ENCODE data around the gene NR4A1. TPM values are rescaled to one million over a fixed set of nuclear protein-coding genes. Genes with fewer than 3 reads are reported as not detected.
A peak's percentile ranks its signal among the peaks of the same experiment; 100 is the strongest.

NR4A1 gene
- total and polyA plus RNA-seq, 4 donors: 45.1 to 77.9 (median 62.0) TPM

DNA sequence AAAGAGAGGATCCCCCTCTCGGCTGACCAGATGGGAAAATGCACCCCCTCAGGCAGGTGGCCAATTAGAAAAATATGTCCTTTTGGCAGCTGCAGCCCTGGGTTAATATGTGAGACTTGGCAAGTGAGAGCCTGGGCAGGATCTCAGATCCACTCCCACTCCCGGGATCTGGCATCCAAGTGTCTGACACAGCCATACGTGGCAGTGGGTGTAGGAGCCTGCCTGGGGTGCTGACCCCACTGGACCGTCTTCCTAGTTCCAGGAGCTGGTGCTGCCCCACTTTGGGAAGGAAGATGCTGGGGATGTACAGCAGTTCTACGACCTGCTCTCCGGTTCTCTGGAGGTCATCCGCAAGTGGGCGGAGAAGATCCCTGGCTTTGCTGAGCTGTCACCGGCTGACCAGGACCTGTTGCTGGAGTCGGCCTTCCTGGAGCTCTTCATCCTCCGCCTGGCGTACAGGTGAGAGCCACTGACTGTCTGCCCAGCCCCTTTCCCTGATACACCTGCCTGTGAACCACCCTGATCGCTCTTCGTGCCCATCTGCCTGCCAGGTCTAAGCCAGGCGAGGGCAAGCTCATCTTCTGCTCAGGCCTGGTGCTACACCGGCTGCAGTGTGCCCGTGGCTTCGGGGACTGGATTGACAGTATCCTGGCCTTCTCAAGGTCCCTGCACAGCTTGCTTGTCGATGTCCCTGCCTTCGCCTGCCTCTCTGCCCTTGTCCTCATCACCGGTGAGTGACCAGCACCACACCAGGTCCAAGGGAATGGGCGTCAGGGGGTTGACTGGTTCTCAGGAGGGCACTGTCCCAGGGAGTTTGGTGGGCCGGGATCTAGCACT lies 5.8 kb downstream of the NR4A1 start:
- H3K36me3 ChIP-seq (ENCODE audit: control insufficient read depth in 4 of 4, insufficient read depth in 4 of 4, low read length in 4 of 4): peaks cover 3 to 40% (median 11%) of the 10 kb centered on the region in 4 donors
- peaks cover 0 to 15% (median 5%) of the 10 kb centered on the region in 5 donors for H3K4me1 ChIP-seq (ENCODE audit: control insufficient read depth in 5 of 5, insufficient read depth in 5 of 5, low read length in 5 of 5)
- no peak for ATAC-seq (ENCODE audit: insufficient read depth, low FRiP score)

DNA sequence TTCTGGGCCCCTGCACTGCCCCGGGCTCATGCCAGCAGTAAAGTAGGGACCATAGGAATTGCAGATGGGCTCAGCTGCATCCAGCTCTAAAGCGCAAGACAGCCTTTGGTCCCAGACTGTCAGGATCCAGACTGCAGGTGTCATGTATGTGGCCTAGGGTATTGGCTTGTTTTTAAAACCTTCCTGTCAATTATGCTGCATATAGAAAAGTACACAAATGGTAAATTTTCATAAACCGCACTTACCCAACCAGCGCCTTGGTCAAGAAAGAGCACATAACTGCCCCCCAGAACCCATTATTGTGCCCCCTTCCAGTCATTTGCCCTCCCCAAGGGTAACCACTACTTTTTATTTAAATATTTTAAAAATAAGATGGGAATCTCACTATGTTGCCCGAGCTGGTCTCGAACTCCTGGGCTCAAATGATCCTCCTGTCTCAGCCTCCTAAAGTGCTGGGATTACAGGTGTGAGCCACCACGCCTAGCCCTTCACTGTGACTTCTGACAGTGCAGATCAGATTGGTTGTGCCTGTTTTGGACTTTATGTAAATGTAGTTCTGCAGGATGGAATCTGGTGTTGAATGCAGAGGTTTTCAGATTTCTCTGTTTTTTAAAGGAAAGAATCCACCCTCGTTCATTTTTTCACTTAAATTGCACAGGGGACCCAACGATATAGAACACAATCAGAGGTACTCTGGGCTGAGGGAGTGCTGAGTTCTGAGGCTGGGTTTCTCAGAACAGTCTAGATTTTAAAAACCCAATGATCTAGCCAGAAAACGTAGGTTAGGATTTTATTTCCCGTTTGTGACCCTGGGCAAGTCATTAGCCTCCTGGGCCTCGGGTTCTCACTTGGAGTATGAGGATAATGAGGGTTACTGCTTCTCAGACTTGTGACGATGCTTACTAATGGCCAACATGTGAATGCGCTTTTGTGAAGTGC lies 6.7 kb downstream of the NR4A1 start:
- Histone ChIP-seq H3K27me3 (ENCODE audit: control insufficient read depth in 3 of 3, insufficient read depth in 3 of 3, low read length in 2 of 3) (no peaks in the 10 kb centered on the region), H3K27ac (ENCODE audit: low read depth in 1 of 2, low read length in 1 of 2) (no peak overlapping the region), H3K9ac (ENCODE audit: insufficient read depth in 1 of 2, low read length in 2 of 2) (no peak overlapping the region), H3K9me3 (ENCODE audit: control insufficient read depth in 4 of 4, insufficient read depth in 3 of 4, low read length in 3 of 4) (peaks cover 0 to 2% (median 0%) of the 10 kb centered on the region in 4 donors), H3K4me3 (no peak overlapping the region), H3K4me1 (ENCODE audit: control insufficient read depth in 5 of 5, insufficient read depth in 5 of 5, low read length in 5 of 5) (peaks cover 0 to 12% (median 2%) of the 10 kb centered on the region in 5 donors), H3K36me3 (ENCODE audit: control insufficient read depth in 4 of 4, insufficient read depth in 4 of 4, low read length in 4 of 4) (peaks cover 3 to 40% (median 11%) of the 10 kb centered on the region in 4 donors)
- ATAC-seq (ENCODE audit: insufficient read depth, low FRiP score) (no peak), DNase-seq (no peak)
- TF ChIP-seq, protein P1, sequence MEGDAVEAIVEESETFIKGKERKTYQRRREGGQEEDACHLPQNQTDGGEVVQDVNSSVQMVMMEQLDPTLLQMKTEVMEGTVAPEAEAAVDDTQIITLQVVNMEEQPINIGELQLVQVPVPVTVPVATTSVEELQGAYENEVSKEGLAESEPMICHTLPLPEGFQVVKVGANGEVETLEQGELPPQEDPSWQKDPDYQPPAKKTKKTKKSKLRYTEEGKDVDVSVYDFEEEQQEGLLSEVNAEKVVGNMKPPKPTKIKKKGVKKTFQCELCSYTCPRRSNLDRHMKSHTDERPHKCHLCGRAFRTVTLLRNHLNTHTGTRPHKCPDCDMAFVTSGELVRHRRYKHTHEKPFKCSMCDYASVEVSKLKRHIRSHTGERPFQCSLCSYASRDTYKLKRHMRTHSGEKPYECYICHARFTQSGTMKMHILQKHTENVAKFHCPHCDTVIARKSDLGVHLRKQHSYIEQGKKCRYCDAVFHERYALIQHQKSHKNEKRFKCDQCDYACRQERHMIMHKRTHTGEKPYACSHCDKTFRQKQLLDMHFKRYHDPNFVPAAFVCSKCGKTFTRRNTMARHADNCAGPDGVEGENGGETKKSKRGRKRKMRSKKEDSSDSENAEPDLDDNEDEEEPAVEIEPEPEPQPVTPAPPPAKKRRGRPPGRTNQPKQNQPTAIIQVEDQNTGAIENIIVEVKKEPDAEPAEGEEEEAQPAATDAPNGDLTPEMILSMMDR (IDR thresholded peaks at IDR 0.05; ENCODE audit: control extremely low read depth, extremely low read depth): no peak
- 90 to 96% methylated on average over 14 of the region's 14 CpGs for WGBS, 2 donors

More for the DNA sequence above, 5.8 kb downstream of the NR4A1 start:
- H3K4me3 ChIP-seq: no peak overlapping the region
- no peaks in the 10 kb centered on the region for H3K27me3 ChIP-seq (ENCODE audit: control insufficient read depth in 3 of 3, insufficient read depth in 3 of 3, low read length in 2 of 3)
- no peak overlapping the region for H3K9ac ChIP-seq (ENCODE audit: insufficient read depth in 1 of 2, low read length in 2 of 2)
- DNase-seq: no peak
- no peak overlapping the region for H3K27ac ChIP-seq (ENCODE audit: low read depth in 1 of 2, low read length in 1 of 2)
- WGBS, 2 donors: 91 to 94% methylated on average over 23 of the region's 23 CpGs
- H3K9me3 ChIP-seq (ENCODE audit: control insufficient read depth in 4 of 4, insufficient read depth in 3 of 4, low read length in 3 of 4): peaks cover 0 to 2% (median 0%) of the 10 kb centered on the region in 4 donors
- TF ChIP-seq, protein P1 (IDR thresholded peaks at IDR 0.05; ENCODE audit: control extremely low read depth, extremely low read depth): no peak

DNA sequence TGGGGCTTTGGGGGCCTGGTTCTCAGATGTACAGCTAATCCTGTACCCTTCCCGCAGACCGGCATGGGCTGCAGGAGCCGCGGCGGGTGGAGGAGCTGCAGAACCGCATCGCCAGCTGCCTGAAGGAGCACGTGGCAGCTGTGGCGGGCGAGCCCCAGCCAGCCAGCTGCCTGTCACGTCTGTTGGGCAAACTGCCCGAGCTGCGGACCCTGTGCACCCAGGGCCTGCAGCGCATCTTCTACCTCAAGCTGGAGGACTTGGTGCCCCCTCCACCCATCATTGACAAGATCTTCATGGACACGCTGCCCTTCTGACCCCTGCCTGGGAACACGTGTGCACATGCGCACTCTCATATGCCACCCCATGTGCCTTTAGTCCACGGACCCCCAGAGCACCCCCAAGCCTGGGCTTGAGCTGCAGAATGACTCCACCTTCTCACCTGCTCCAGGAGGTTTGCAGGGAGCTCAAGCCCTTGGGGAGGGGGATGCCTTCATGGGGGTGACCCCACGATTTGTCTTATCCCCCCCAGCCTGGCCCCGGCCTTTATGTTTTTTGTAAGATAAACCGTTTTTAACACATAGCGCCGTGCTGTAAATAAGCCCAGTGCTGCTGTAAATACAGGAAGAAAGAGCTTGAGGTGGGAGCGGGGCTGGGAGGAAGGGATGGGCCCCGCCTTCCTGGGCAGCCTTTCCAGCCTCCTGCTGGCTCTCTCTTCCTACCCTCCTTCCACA lies 7.6 kb downstream of the NR4A1 start:
- Histone ChIP-seq H3K4me3 (no peak overlapping the region), H3K27me3 (ENCODE audit: control insufficient read depth in 3 of 3, insufficient read depth in 3 of 3, low read length in 2 of 3) (no peaks in the 10 kb centered on the region), H3K4me1 (ENCODE audit: control insufficient read depth in 5 of 5, insufficient read depth in 5 of 5, low read length in 5 of 5) (peaks cover 0 to 12% (median 0%) of the 10 kb centered on the region in 5 donors), H3K36me3 (ENCODE audit: control insufficient read depth in 4 of 4, insufficient read depth in 4 of 4, low read length in 4 of 4) (peaks cover 3 to 40% (median 11%) of the 10 kb centered on the region in 4 donors), H3K9me3 (ENCODE audit: control insufficient read depth in 4 of 4, insufficient read depth in 3 of 4, low read length in 3 of 4) (peaks cover 0 to 2% (median 0%) of the 10 kb centered on the region in 4 donors), H3K9ac (ENCODE audit: insufficient read depth in 1 of 2, low read length in 2 of 2) (no peak overlapping the region), H3K27ac (ENCODE audit: low read depth in 1 of 2, low read length in 1 of 2) (no peak overlapping the region)
- ATAC-seq (ENCODE audit: insufficient read depth, low FRiP score) (no peak), DNase-seq (peak in 1 of 3 donors; percentile 24)
- 68 to 74% methylated on average over 25 of the region's 25 CpGs for WGBS, 2 donors
- TF ChIP-seq, protein P1 (IDR thresholded peaks at IDR 0.05; ENCODE audit: control extremely low read depth, extremely low read depth): no peak
